Tibial nerve (tissue), 4 donors: ENCODE measurements around the gene RGL3.
A peak's percentile ranks its signal among the peaks of the same experiment; 100 is the strongest.

ENCODE experiments used
- EP300 ChIP-seq, 2 donors: sonication (generic); formaldehyde crosslinking; IDR thresholded peaks; one replicate each; pipeline ENCODE4 v1.6.1; 2017; ENCODE audit warnings: antibody characterized with exemption in 2 of 2, mild to moderate bottlenecking in 1 of 2
- TF ChIP-seq, protein P1 (sequence below), 5 experiments: fragments of 200-600 bp in 3 of 5; fragments of 450-650 bp in 2 of 5; sonication (generic) in 3 of 5; IDR thresholded peaks; one replicate each; pipeline ENCODE4 v1.5.1; 2016 to 2019; ENCODE audit warnings: antibody characterized with exemption in 5 of 5, mild to moderate bottlenecking in 3 of 5, moderate library complexity in 2 of 5

DNA sequence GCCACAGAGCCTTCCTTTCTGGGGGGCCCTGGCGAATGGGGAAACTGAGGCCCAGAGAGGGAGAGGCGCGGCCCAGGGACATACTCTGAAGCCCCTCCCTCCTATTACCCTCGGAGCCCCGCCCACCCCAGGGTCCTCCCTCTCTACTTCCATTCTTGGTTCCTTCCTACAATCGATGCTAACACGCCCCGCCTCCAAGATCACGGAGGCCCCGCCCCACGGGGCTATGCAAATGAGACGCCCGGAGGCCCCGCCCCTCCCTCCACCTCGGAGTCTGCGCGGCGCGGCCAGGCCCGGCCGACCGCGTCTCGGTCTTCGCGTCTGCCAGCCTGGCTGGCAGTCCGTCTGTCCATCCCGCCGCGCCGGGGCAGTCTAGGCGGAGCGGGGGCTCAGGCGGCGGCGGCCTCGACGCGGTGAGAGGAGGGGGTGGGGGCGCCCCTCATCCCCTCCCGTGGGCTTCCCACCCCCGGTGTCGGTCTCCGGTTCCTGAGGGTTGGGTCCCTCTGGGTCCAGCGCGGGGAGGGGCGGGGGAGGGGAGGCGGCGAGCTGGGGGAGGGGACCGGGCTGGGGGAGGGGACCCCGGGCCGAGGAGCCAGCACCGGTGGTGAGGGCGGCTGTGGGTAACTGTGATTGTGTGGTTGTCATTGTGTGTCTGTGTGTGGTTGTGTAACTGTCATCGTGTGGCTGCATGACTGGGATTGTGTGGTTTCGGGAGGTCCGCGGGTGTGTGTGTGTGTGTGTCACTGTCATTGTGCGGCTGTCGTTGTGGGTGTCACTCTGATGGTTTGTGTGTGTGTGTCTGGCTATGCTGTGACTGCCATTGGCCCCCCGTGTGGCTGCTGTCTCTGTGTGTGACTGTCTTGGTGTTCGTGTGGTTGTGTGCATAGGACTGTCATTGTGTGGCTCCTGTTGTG, 63.7 kb downstream of the RGL3 start, which contains the start of gene PLPPR2:
- TF ChIP-seq, protein P1, sequence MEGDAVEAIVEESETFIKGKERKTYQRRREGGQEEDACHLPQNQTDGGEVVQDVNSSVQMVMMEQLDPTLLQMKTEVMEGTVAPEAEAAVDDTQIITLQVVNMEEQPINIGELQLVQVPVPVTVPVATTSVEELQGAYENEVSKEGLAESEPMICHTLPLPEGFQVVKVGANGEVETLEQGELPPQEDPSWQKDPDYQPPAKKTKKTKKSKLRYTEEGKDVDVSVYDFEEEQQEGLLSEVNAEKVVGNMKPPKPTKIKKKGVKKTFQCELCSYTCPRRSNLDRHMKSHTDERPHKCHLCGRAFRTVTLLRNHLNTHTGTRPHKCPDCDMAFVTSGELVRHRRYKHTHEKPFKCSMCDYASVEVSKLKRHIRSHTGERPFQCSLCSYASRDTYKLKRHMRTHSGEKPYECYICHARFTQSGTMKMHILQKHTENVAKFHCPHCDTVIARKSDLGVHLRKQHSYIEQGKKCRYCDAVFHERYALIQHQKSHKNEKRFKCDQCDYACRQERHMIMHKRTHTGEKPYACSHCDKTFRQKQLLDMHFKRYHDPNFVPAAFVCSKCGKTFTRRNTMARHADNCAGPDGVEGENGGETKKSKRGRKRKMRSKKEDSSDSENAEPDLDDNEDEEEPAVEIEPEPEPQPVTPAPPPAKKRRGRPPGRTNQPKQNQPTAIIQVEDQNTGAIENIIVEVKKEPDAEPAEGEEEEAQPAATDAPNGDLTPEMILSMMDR (IDR thresholded peaks at IDR 0.05): peak in 1 of 5 experiments; percentile 19
- peak in 1 of 2 donors; percentile 65 for TF ChIP-seq EP300 (IDR thresholded peaks at IDR 0.05)
